K562 (cell line): Measurements from ENCODE around the gene UBE3D. TPM values are rescaled to one million over a fixed set of nuclear protein-coding genes. Genes with fewer than 3 reads are reported as not detected.

Source experiments
- ARHGAP35 ChIP-seq: fragments of 450-650 bp; IDR thresholded peaks from 2 replicates; pipeline ENCODE4 v1.6.1; 2018; ENCODE audit not compliant: partially characterized antibody
- ATF6 ChIP-seq: sonication (generic); formaldehyde crosslinking; IDR thresholded peaks from 2 replicates; pipeline ENCODE4 v1.4.0; 2020; ENCODE audit warnings: mild to moderate bottlenecking, missing genetic modification reagents
- JUND ChIP-seq, 2 experiments: IDR thresholded peaks; 2 replicates in 1 of 2; 3 replicates in 1 of 2; pipeline ENCODE4 v1.6.1; 2011; ENCODE audit warnings: borderline replicate concordance in 2 of 2, low read depth in 2 of 2, low read length in 2 of 2, improper control_type of control experiment in 1 of 2, missing biosample characterization in 1 of 2, missing genetic modification characterization in 1 of 2, missing genetic modification reagents in 1 of 2
- SPI1 ChIP-seq: IDR thresholded peaks from 2 replicates; pipeline ENCODE4 v1.6.1; 2011; ENCODE audit warnings: low read depth, low read length, control low read depth, borderline replicate concordance
- polyA plus RNA-seq, 8 experiments: library from polyadenylated mRNA; depleted of rRNA in 4 of 8; stranded (reverse) in 5 of 8; unstranded in 3 of 8; fragments of >200 nt; fragmentation: Nextera tagmentation in 2 of 8; fragmentation: Illumina TruSeq in 1 of 8; extraction: Ambion mirVana in 2 of 8; extraction: Trizol in 1 of 8; gene quantifications; 2 replicates each; pipeline versions ENCODE4 v1.2.1 to v1.2.3, GENCODE V29; 2011 to 2014; ENCODE audit warnings: inconsistent platforms in 1 of 8, missing spikeins in 1 of 8
- total RNA-seq, 7 experiments: library from RNA; depleted of rRNA in 6 of 7; stranded (reverse); fragments of >200 nt in 6 of 7; fragmentation: Illumina TruSeq in 2 of 7; extraction: Trizol in 2 of 7; gene quantifications; 2 replicates each; pipeline versions ENCODE4 v1.2.1 to v1.2.3, GENCODE V29; 2011 to 2021; ENCODE audit warnings: low replicate concordance in 1 of 7
- TF ChIP-seq, protein P1 (sequence below), 2 experiments: fragments of 450-650 bp in 1 of 2; sonication (generic) in 1 of 2; formaldehyde crosslinking in 1 of 2; IDR thresholded peaks; 2 replicates each; pipeline versions ENCODE4 v1.7.1 to v1.9.0; 2016 to 2022; ENCODE audit warnings: inconsistent platforms in 1 of 2, mild to moderate bottlenecking in 1 of 2, missing genetic modification reagents in 1 of 2

Gene UBE3D
- total and polyA plus RNA-seq, 9 of the 15 experiments (the other 6 are each of a cell fraction or from before 2014, with no cell fraction given): 9.4 to 17.6 (median 11.9) TPM

GRCh38 chr6:83008626-83009025 lies 57.0 kb downstream of the UBE3D start (continued):
- TF ChIP-seq, protein P1, sequence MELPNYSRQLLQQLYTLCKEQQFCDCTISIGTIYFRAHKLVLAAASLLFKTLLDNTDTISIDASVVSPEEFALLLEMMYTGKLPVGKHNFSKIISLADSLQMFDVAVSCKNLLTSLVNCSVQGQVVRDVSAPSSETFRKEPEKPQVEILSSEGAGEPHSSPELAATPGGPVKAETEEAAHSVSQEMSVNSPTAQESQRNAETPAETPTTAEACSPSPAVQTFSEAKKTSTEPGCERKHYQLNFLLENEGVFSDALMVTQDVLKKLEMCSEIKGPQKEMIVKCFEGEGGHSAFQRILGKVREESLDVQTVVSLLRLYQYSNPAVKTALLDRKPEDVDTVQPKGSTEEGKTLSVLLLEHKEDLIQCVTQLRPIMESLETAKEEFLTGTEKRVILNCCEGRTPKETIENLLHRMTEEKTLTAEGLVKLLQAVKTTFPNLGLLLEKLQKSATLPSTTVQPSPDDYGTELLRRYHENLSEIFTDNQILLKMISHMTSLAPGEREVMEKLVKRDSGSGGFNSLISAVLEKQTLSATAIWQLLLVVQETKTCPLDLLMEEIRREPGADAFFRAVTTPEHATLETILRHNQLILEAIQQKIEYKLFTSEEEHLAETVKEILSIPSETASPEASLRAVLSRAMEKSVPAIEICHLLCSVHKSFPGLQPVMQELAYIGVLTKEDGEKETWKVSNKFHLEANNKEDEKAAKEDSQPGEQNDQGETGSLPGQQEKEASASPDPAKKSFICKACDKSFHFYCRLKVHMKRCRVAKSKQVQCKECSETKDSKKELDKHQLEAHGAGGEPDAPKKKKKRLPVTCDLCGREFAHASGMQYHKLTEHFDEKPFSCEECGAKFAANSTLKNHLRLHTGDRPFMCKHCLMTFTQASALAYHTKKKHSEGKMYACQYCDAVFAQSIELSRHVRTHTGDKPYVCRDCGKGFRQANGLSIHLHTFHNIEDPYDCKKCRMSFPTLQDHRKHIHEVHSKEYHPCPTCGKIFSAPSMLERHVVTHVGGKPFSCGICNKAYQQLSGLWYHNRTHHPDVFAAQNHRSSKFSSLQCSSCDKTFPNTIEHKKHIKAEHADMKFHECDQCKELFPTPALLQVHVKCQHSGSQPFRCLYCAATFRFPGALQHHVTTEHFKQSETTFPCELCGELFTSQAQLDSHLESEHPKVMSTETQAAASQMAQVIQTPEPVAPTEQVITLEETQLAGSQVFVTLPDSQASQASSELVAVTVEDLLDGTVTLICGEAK (IDR thresholded peaks at IDR 0.05): no peak
- TF ChIP-seq, protein P1 (CRISPR knock-in tag; IDR thresholded peaks at IDR 0.05): no peak
- TF ChIP-seq SPI1 (no peak), JUND (IDR thresholded peaks at IDR 0.05; ENCODE audit: borderline replicate concordance, low read depth, low read length) (no peak), JUND (tag; IDR thresholded peaks at IDR 0.05; ENCODE audit: borderline replicate concordance, low read depth, low read length) (no peak), ARHGAP35 (no peak), ATF6 (CRISPR knock-in tag) (no peak)
